K562 (cell line): ENCODE measurements around the gene FBXW11. TPM values are rescaled to one million over a fixed set of nuclear protein-coding genes. Genes with fewer than 3 reads are reported as not detected.

ENCODE experiments used
- CBX8 ChIP-seq: fragments of 200-600 bp; sonication (generic); IDR thresholded peaks from 2 replicates; pipeline ENCODE4 v1.6.1; 2012; ENCODE audit warnings: borderline replicate concordance, mixed run types, low read depth, mild to moderate bottlenecking, moderate library complexity, mixed read lengths, low read length, control low read depth, inconsistent platforms; ENCODE audit not compliant: poor library complexity, severe bottlenecking; ENCODE audit errors: extremely low read depth
- DPF2 ChIP-seq: fragments of 450-650 bp; IDR thresholded peaks from 2 replicates; pipeline ENCODE4 v1.6.1; 2016
- GABPB2 ChIP-seq: fragments of 250-450 bp; sonication (Bioruptor Pico); conservative IDR thresholded peaks from 2 replicates; pipeline ENCODE4 v1.5.1; 2021; ENCODE audit warnings: mild to moderate bottlenecking
- HDGF ChIP-seq: fragments of 450-650 bp; IDR thresholded peaks from 2 replicates; pipeline ENCODE4 v1.6.1; 2016
- HINFP ChIP-seq: fragments of 450-650 bp; conservative IDR thresholded peaks from 2 replicates; pipeline ENCODE4 v1.6.1; 2016; ENCODE audit warnings: missing genetic modification characterization, low read depth, mild to moderate bottlenecking, control low read depth, missing compliant biosample characterization
- HNRNPH1 ChIP-seq: fragments of 200-400 bp; formaldehyde crosslinking; optimal IDR thresholded peaks from 2 replicates; pipeline ENCODE3; 2017; ENCODE audit warnings: low read depth, mild to moderate bottlenecking, low read length, moderate library complexity
- ILK ChIP-seq: fragments of 450-650 bp; IDR thresholded peaks from 2 replicates; pipeline ENCODE4 v1.6.1; 2016; ENCODE audit warnings: missing genetic modification characterization, low read depth, mild to moderate bottlenecking, missing compliant biosample characterization, moderate library complexity, borderline replicate concordance
- MAX ChIP-seq: sonication (generic); formaldehyde crosslinking; IDR thresholded peaks from 2 replicates; pipeline ENCODE4 v1.9.0; 2022; ENCODE audit warnings: mild to moderate bottlenecking, missing genetic modification reagents
- NR1H2 ChIP-seq: sonication (generic); formaldehyde crosslinking; IDR thresholded peaks from 2 replicates; pipeline ENCODE4 v1.4.0; 2020; ENCODE audit warnings: mild to moderate bottlenecking, missing genetic modification reagents
- POLR3G ChIP-seq: IDR thresholded peaks from 2 replicates; pipeline ENCODE4 v1.6.1; 2011; ENCODE audit not compliant: insufficient read length, insufficient replicate concordance; ENCODE audit errors: extremely low read depth
- RAD51 ChIP-seq: fragments of 450-650 bp; IDR thresholded peaks from 2 replicates; pipeline ENCODE4 v1.7.1; 2016; ENCODE audit warnings: low read depth, mild to moderate bottlenecking, borderline replicate concordance
- RB1 ChIP-seq: fragments of 450-650 bp; IDR thresholded peaks from 2 replicates; pipeline ENCODE4 v1.6.1; 2017; ENCODE audit warnings: low read depth, mild to moderate bottlenecking
- RBBP5 ChIP-seq: fragments of 200-600 bp; sonication (generic); IDR thresholded peaks from 2 replicates; pipeline ENCODE4 v1.6.1; 2012; ENCODE audit warnings: borderline replicate concordance, mild to moderate bottlenecking, low read length, control low read depth, inconsistent platforms; ENCODE audit not compliant: insufficient read depth, poor library complexity, severe bottlenecking
- RFX5 ChIP-seq: IDR thresholded peaks from 2 replicates; pipeline ENCODE4 v1.6.1; 2011; ENCODE audit warnings: low read depth, mild to moderate bottlenecking, improper control_type of control experiment, low read length
- SMAD4 ChIP-seq: fragments of 250-450 bp; sonication (Bioruptor Pico); conservative IDR thresholded peaks from 2 replicates; pipeline ENCODE4 v1.8.0; 2021; ENCODE audit warnings: inconsistent platforms, mild to moderate bottlenecking, moderate library complexity
- U2AF1 ChIP-seq: fragments of 200-400 bp; formaldehyde crosslinking; optimal IDR thresholded peaks from 2 replicates; pipeline ENCODE3; 2017; ENCODE audit warnings: mild to moderate bottlenecking, low read depth, low read length, moderate library complexity
- XRCC3 ChIP-seq: fragments of 450-650 bp; IDR thresholded peaks from 2 replicates; pipeline ENCODE4 v1.6.1; 2017; ENCODE audit warnings: mild to moderate bottlenecking, moderate library complexity
- ZBTB12 ChIP-seq: fragments of 250-450 bp; sonication (Bioruptor Pico); IDR thresholded peaks from 2 replicates; pipeline ENCODE4 v1.4.0; 2020
- ZBTB17 ChIP-seq: fragments of 450-650 bp; formaldehyde crosslinking; IDR thresholded peaks from 2 replicates; pipeline ENCODE4 v1.4.0; 2020; ENCODE audit warnings: mild to moderate bottlenecking
- ZNF197 ChIP-seq: fragments of 200-800 bp; sonication (Bioruptor generic); IDR thresholded peaks from 2 replicates; pipeline ENCODE4 v1.6.1; 2016; ENCODE audit warnings: low read depth, missing genetic modification characterization, missing compliant biosample characterization
- ZNF253 ChIP-seq: fragments of 250-450 bp; sonication (Bioruptor Pico); conservative IDR thresholded peaks from 2 replicates; pipeline ENCODE4 v1.6.1; 2021; ENCODE audit warnings: mild to moderate bottlenecking
- ZNF398 ChIP-seq: fragments of 250-450 bp; sonication (Bioruptor Pico); IDR thresholded peaks from 2 replicates; pipeline ENCODE4 v1.8.0; 2021; ENCODE audit warnings: moderate library complexity, mild to moderate bottlenecking, inconsistent platforms
- ZNF436 ChIP-seq: fragments of 250-450, 450-650 bp; sonication (Bioruptor Pico); formaldehyde crosslinking; IDR thresholded peaks from 2 replicates; pipeline ENCODE4 v1.7.0; 2020; ENCODE audit warnings: mild to moderate bottlenecking
- ZNF717 ChIP-seq: fragments of 250-450 bp; sonication (Bioruptor Pico); IDR thresholded peaks from 2 replicates; pipeline ENCODE4 v1.5.0; 2021
- polyA plus RNA-seq, 8 experiments: library from polyadenylated mRNA; depleted of rRNA in 4 of 8; stranded (reverse) in 5 of 8; unstranded in 3 of 8; fragments of >200 nt; fragmentation: Nextera tagmentation in 2 of 8; fragmentation: Illumina TruSeq in 1 of 8; extraction: Ambion mirVana in 2 of 8; extraction: Trizol in 1 of 8; gene quantifications; 2 replicates each; pipeline versions ENCODE4 v1.2.1 to v1.2.3, GENCODE V29; 2011 to 2014; ENCODE audit warnings: inconsistent platforms in 1 of 8, missing spikeins in 1 of 8
- total RNA-seq, 7 experiments: library from RNA; depleted of rRNA in 6 of 7; stranded (reverse); fragments of >200 nt in 6 of 7; fragmentation: Illumina TruSeq in 2 of 7; extraction: Trizol in 2 of 7; gene quantifications; 2 replicates each; pipeline versions ENCODE4 v1.2.1 to v1.2.3, GENCODE V29; 2011 to 2021; ENCODE audit warnings: low replicate concordance in 1 of 7

The FBXW11 gene
- total and polyA plus RNA-seq, 9 of the 15 experiments (the other 6 are each of a cell fraction or from before 2014, with no cell fraction given): 3.0 to 28.6 (median 23.6) TPM

GRCh38 chr5:171953860-171954701 is 52.4 kb downstream of the FBXW11 start (continued):
- no peak for TF ChIP-seq ZNF398 (CRISPR knock-in tag)
- peak; percentile 91 for TF ChIP-seq DPF2
- TF ChIP-seq RBBP5: no peak
- no peak for TF ChIP-seq ILK (tag)
- TF ChIP-seq ZNF436: no peak
- TF ChIP-seq RAD51: peak; percentile 70; the same call in 1 of the 2 replicates
- no peak for TF ChIP-seq XRCC3
- no peak for TF ChIP-seq HDGF
- no peak for TF ChIP-seq ZNF253 (CRISPR knock-in tag)
- no peak for TF ChIP-seq RFX5
- no peak for TF ChIP-seq MAX
- TF ChIP-seq ZBTB17 (CRISPR knock-in tag): peak; percentile 74; the same call in 1 of the 2 replicates
- TF ChIP-seq ZBTB12 (CRISPR knock-in tag): no peak
- peak; percentile 56; the same call in 1 of the 2 replicates for TF ChIP-seq HINFP
- no peak for TF ChIP-seq RB1
- TF ChIP-seq ZNF197 (CRISPR knock-in tag): no peak
- peak; percentile 89 for TF ChIP-seq SMAD4 (CRISPR knock-in tag)
- no peak for TF ChIP-seq U2AF1
- TF ChIP-seq GABPB2 (CRISPR knock-in tag): no peak
- no peak for TF ChIP-seq HNRNPH1
- TF ChIP-seq CBX8: no peak
- no peak for TF ChIP-seq NR1H2 (CRISPR knock-in tag)
- TF ChIP-seq ZNF717 (CRISPR knock-in tag): no peak
- no peak for TF ChIP-seq POLR3G
